ENCODE measurements around the gene DNTTIP2. TPM values are rescaled to one million over a fixed set of nuclear protein-coding genes. Genes with fewer than 3 reads are reported as not detected.
"Not testable (repeated sequence)": the region's sequence is repeated elsewhere in the genome, so short reads cannot be mapped to it uniquely, and the experiment has no call there.

DNTTIP2 gene
- total RNA-seq, 1 experiment from 2014 or later = 42.5 TPM

- DNase-seq (ENCODE audit: low read depth) = no peak
Measured at GRCh38 chr1:93877529-93877928, 1.5 kb downstream of the DNTTIP2 start.

DNA sequence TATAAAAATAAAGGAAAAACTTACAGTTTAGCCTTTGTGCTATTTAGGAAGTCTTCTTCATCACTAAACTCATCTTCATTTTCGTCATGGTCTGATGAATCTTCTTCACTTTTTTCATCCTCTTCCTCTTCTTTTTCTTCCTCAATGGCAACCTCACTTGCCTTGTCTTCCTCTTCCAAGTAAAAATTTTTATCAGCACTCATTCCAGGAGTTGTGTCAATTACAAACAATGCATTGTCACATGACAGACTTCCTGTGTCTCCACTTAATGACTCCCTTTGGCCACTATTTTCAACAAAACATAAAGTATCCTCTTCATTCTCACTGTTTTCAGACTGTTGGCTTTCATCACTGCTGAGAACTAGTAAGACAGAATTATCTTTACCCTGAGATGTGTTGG is 2.8 kb downstream of the DNTTIP2 start:
- no peak for DNase-seq (ENCODE audit: low read depth)

DNA sequence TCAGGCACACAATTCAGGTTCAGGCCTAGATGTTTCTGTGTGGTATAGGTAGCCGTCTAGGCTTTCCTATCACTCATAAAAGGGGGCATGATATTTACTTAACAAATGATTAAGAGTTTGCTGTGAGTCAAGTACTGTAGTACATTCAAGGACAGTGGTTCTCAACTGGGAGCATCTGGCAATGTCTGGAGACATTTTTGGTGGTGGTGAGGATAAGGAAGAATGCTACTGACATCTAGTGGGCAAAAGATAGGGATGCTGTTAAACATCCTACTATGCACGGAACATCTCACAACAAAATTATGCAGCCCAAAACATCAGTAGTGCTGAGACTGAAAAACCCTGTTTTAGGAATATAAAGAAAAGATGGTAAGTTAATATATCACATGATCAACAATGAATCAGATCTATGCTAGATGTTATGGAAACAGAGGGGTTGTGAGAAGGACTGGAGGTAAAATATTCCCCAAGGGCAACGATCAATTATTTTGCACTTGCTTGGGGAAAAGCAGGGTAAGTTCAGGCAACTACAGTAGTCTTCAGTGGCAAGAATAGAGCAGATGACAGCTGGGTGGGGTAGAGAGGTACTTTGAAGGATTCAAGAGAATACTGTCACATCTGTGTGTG is 4.9 kb downstream of the DNTTIP2 start:
- peak; percentile 61 for DNase-seq (ENCODE audit: low read depth)

DNA sequence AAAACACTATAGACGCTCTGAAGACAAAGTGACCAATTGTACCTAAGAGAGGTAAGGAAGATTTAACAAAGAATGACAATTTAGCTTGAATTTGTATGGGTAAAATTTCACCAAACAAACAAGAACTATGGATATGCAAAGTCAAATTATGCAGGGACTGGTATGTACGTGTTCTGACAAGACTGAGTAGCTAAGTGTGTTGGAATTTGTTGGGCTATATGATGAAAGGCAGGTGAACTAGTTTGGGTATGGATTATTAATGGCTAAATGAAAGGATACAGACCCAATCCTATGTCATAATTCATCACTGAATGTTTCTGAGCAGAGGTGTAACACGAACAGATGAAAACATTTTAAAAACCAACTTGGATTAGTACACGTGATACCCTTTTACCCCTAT is 7.6 kb downstream of the DNTTIP2 start:
- no peak for DNase-seq (ENCODE audit: low read depth)

DNA sequence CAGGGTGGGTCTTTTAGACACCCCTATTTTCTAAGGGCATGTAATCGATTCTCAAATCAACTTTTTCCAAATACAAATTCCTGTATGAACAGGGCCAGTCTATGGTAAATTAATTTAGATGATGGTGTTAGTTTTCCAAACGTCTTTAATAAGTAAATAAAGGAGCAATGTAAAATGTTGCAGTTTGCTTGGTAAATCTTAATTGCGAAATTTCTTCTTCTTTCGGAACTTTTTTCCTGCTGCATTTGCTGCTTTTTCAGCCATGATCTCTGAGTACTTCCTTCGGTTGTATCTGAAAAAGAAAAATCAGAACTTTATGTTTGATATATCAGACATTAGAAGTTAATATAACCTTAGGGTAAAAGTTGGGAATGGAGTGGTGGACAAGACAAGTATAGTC is 9.4 kb downstream of the DNTTIP2 start:
- DNase-seq (ENCODE audit: low read depth) = no peak

- DNase-seq (ENCODE audit: low read depth) = not testable (repeated sequence)
Measured at GRCh38 chr1:93868492-93868891, 10.5 kb downstream of the DNTTIP2 start.

- DNase-seq (ENCODE audit: low read depth) = no peak
Measured at GRCh38 chr1:93865253-93865652, 13.8 kb downstream of the DNTTIP2 start.

DNA sequence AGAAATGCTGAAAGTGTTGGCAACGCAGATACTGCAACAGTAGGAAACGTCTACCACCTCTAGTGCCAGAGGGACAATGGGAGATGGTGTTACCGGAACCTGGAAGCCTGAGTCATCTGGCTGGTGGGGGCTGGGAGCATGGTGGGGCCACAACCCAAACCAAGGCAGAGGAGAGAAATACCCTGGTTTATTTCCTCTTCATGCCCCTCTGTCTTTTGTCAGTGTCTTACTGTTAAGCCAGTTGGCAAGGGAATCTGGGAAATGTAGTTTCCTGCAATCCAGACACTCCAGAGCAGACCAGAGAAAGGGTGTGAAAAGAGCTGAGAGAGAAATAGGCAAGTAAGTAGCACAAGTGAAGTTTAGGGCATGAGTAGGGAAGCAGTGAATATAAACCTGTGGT is 14.8 kb downstream of the DNTTIP2 start:
- no peak for DNase-seq (ENCODE audit: low read depth)

- DNase-seq (ENCODE audit: low read depth) = not testable (repeated sequence)
Measured at GRCh38 chr1:93857653-93858052, 21.4 kb downstream of the DNTTIP2 start.

GRCh38 chr1:93855983-93856382 is 23.0 kb downstream of the DNTTIP2 start:
- not testable (repeated sequence) for DNase-seq (ENCODE audit: low read depth)

DNA sequence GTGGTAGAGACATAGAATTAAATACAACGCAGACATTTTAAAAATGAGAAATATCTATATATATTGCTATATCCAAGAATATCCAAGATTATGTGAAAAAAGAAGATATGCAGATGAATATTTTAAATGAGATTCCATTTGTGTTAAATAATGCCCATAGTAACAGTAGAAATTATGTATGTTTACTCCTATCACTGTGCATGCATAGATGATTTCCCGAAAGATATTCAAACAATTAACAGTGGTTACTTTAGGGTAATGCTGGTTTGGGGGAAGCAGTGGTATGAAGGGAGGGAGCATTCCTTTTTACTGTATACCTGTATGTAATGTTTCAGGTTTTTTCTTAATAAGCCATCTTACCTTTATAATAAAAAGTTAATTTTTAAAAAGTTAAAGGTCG is 25.1 kb downstream of the DNTTIP2 start:
- DNase-seq (ENCODE audit: low read depth) = no peak

- DNase-seq (ENCODE audit: low read depth) = no peak
Measured at GRCh38 chr1:93851878-93852277, 27.1 kb downstream of the DNTTIP2 start.

- no peak for DNase-seq (ENCODE audit: low read depth)
Measured at GRCh38 chr1:93851327-93851712, 27.7 kb downstream of the DNTTIP2 start.

- DNase-seq (ENCODE audit: low read depth) = peak; percentile 61
Measured at GRCh38 chr1:93850687-93851326, 28.2 kb downstream of the DNTTIP2 start.

GRCh38 chr1:93848350-93848883 is 30.6 kb downstream of the DNTTIP2 start:
- DNase-seq (ENCODE audit: low read depth) = no peak

- peak; percentile 84 for DNase-seq (ENCODE audit: low read depth)
Measured at GRCh38 chr1:93847811-93848288, 31.2 kb downstream of the DNTTIP2 start.

DNA sequence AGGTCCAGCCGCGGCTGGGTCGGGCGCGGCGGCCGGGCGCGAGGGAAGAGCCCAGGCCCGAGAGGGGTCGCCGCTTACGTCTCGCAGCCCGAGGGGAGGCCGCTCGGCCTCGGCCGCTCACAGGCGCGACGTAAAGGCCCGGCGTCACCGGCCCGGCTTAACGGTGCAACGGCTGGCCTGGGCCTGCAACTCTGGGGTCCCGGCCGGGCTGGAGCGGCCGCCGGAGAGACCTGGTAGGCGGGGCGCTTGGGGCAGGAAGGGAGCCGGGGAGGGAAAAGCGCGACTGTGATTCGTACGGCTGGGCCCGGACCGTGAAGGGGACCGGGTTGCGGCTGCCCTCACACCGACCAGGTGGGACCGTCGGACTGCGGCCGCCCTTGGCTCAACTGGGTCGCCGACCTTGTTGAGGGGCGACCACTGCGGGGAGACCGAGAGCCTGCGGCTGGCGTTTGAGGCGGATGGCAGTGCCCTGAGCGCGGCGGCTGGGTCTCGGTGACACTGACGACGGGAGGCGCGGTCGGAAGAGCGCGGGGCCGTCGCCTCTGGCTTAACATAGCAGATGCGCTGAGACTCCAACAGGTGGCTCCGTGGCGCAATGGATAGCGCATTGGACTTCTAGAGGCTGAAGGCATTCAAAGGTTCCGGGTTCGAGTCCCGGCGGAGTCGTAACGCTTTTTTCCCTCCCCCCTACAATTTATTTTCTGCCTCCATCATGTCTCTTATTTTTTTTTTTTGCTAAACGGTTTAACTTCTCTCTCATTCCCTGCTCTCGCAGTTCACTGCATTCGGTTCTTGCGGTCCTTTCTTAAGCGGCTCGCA is 31.8 kb downstream of the DNTTIP2 start:
- DNase-seq (ENCODE audit: low read depth) = peak; percentile 84

GRCh38 chr1:93846206-93846991 is 32.6 kb downstream of the DNTTIP2 start:
- DNase-seq (ENCODE audit: low read depth) = peak; percentile 80

DNA sequence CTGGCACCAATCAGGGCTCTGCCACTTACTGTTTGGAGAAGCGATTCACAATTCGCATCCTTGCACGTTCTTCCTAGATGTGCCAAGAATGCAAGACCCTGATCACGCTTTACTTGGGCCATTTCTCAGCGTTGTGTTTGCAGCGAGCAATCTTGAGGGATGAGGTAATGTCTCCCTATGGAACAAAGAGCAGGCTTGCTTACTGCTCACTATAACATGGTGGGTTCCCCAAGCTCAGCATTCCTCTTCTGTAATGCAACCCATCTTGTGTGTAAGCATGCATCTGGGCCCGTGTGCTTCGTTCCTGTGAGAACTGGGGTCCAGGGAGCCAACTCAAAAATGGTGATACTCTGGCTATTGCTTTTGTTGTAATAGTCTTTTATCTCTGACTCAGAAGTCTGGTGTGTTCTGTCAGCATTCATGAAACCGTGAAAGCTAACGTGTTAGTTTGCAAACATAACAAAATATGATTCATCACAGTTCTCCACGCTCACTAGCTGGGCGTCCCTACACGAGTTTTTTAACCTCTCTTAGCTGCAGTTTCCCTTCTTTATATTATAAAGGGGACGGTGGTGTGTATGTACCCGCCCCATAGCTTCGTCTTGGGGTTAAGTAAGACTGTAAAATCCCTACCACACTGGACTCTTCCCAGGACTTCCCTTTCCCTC is 33.3 kb downstream of the DNTTIP2 start:
- DNase-seq (ENCODE audit: low read depth) = peak; percentile 80

GRCh38 chr1:93844262-93845045 is 34.6 kb downstream of the DNTTIP2 start:
- DNase-seq (ENCODE audit: low read depth) = peak; percentile 77
